Mesothelial cell of epicardium (in vitro differentiated cells): ENCODE data around the gene TEX13D. TPM values are rescaled to one million over a fixed set of nuclear protein-coding genes. Genes with fewer than 3 reads are reported as not detected.
A peak's percentile ranks its signal among the peaks of the same experiment; 100 is the strongest.

ENCODE experiments used
- DNase-seq, 2 experiments: peaks; one replicate each; pipeline ENCODE4 v3.0.0; 2021; ENCODE audit warnings: low spot score in 2 of 2; ENCODE audit not compliant: unreplicated experiment in 2 of 2
- H3K27ac Mint-ChIP-seq: 2 replicates; pipeline ENCODE4 v1.8.0; 2021; ENCODE audit warnings: mixed read lengths
- H3K27me3 Mint-ChIP-seq: 2 replicates; pipeline ENCODE4 v1.8.0; 2021; ENCODE audit warnings: low read depth, mixed read lengths
- H3K36me3 Mint-ChIP-seq: 2 replicates; pipeline ENCODE4 v1.8.0; 2021; ENCODE audit warnings: mixed read lengths
- H3K4me1 Mint-ChIP-seq: 2 replicates; pipeline ENCODE4 v1.8.0; 2021; ENCODE audit warnings: mixed read lengths
- H3K4me3 Mint-ChIP-seq: 2 replicates; pipeline ENCODE4 v1.8.0; 2021; ENCODE audit warnings: mild to moderate bottlenecking, moderate library complexity, mixed read lengths
- H3K9me3 Mint-ChIP-seq: 2 replicates; pipeline ENCODE4 v1.8.0; 2021; ENCODE audit warnings: mixed read lengths
- CTCF ChIP-seq: fragments of 200-600 bp; sonication (generic); IDR thresholded peaks from one replicate; pipeline ENCODE4 v1.5.0; 2021; ENCODE audit warnings: antibody characterized with exemption; ENCODE audit not compliant: unreplicated experiment
- total RNA-seq: library from RNA; stranded (reverse); gene quantifications from 3 replicates; pipeline ENCODE4 v1.2.1, GENCODE V29; 2021

Gene TEX13D
- total RNA-seq, 1 donor from 2014 or later = not detected

- no peak for TF ChIP-seq CTCF
- no peaks in the 10 kb centered on the region for H3K9me3 Mint-ChIP-seq
- no peak overlapping the region for H3K4me3 Mint-ChIP-seq
- H3K4me1 Mint-ChIP-seq = peaks cover 14% of the 10 kb centered on the region
- H3K27ac Mint-ChIP-seq = peak overlapping the region; percentile 51
- DNase-seq = no peak
- H3K27me3 Mint-ChIP-seq = no peaks in the 10 kb centered on the region
- no peaks in the 10 kb centered on the region for H3K36me3 Mint-ChIP-seq
Measured at GRCh38 chrX:124378643-124379042, 46.2 kb downstream of the TEX13D start.

- Mint-ChIP-seq H3K27ac (no peak overlapping the region), H3K36me3 (no peaks in the 10 kb centered on the region), H3K27me3 (peaks cover 8% of the 10 kb centered on the region), H3K4me1 (peaks cover 10% of the 10 kb centered on the region), H3K4me3 (no peak overlapping the region), H3K9me3 (no peaks in the 10 kb centered on the region)
- no peak for TF ChIP-seq CTCF
- no peak for DNase-seq
Measured at GRCh38 chrX:124383354-124383753, 50.9 kb downstream of the TEX13D start.

GRCh38 chrX:124386401-124386800, 53.9 kb downstream of the TEX13D start:
- Mint-ChIP-seq H3K9me3 (no peaks in the 10 kb centered on the region), H3K36me3 (no peaks in the 10 kb centered on the region), H3K4me1 (no peaks in the 10 kb centered on the region)

More at GRCh38 chrX:124386401-124386800, 53.9 kb downstream of the TEX13D start:
- Mint-ChIP-seq H3K27ac (no peak overlapping the region), H3K4me3 (no peak overlapping the region), H3K27me3 (peaks cover 9% of the 10 kb centered on the region)
- no peak for TF ChIP-seq CTCF
- DNase-seq = no peak

Other genes with a start within 250 kb of the TEX13D start
- not detected in 3 replicates for gene SH2D1A, start 13.9 kb downstream of the TEX13D start, total RNA-seq